BJ (cell line): ENCODE results near the gene RNU6-7. TPM values are rescaled to one million over a fixed set of nuclear protein-coding genes. Genes with fewer than 3 reads are reported as not detected.

Experiments used
- CTCF ChIA-PET: fragments of 350-600 bp; formaldehyde crosslinking; extraction: SDS; loops from one replicate; lab custom pipeline; 2021; ENCODE audit warnings: antibody characterized with exemption, inconsistent platforms; lab: Yijun Ruan, JAX
- POLR2A ChIA-PET: fragments of 300-600 bp; sonication (Branson Sonifier 250); formaldehyde crosslinking; extraction: SDS; loops from one replicate; lab custom pipeline; 2021; ENCODE audit warnings: antibody characterized with exemption; lab: Charles Lee
- DNase-seq: peaks from one replicate; pipeline ENCODE4 v3.0.0-alpha.2; 2011; ENCODE audit warnings: low read depth
- H3K27me3 ChIP-seq: 2 replicates; pipeline ENCODE4 v1.6.0; 2011; ENCODE audit warnings: low read length; ENCODE audit not compliant: control insufficient read depth, insufficient read depth
- H3K36me3 ChIP-seq: 2 replicates; pipeline ENCODE4 v1.5.1; 2011; ENCODE audit warnings: low read length; ENCODE audit not compliant: control insufficient read depth, insufficient read depth
- H3K4me3 ChIP-seq: 2 replicates; pipeline ENCODE4 v1.5.1; 2011; ENCODE audit warnings: low read depth, mild to moderate bottlenecking, control low read depth, low read length
- CTCF ChIP-seq: IDR thresholded peaks from 2 replicates; pipeline ENCODE4 v1.5.1; 2011; ENCODE audit warnings: low read depth, mild to moderate bottlenecking, control low read depth, inconsistent platforms, low read length, moderate library complexity; ENCODE audit not compliant: insufficient read depth
- polyA plus RNA-seq: library from polyadenylated mRNA; depleted of rRNA; stranded (reverse); fragments of >200 nt; gene quantifications from 2 replicates; pipeline ENCODE4 v1.2.3, GENCODE V29; 2011

Gene RNU6-7
- polyA plus RNA-seq, 1 experiment, result not detected

GRCh38 chr14:32171469-32171868 lies 30.4 kb upstream of the RNU6-7 start:
- ChIA-PET POLR2A (no interaction called here), CTCF (interaction anchor here (0.6 kb wide), 1 partner anchor 439 kb away, joined by 3 read pairs; no protein-coding TSS in a partner anchor)
- TF ChIP-seq CTCF, result no peak
- no peak for DNase-seq
- Histone ChIP-seq H3K27me3 (no peaks in the 10 kb centered on the region), H3K36me3 (no peaks in the 10 kb centered on the region), H3K4me3 (no peak overlapping the region)

- ChIA-PET CTCF (interaction anchor here (0.9 to 1.2 kb wide), 4 partner anchors 9 to 56 kb away, joined by 3 to 5 read pairs (median 3); no protein-coding TSS in a partner anchor), POLR2A (no interaction called here)
- TF ChIP-seq CTCF, result no peak
- no peak for DNase-seq
- Histone ChIP-seq H3K36me3 (no peaks in the 10 kb centered on the region), H3K27me3 (no peaks in the 10 kb centered on the region), H3K4me3 (no peak overlapping the region)
Measured at GRCh38 chr14:32183151-32184058, 18.4 kb upstream of the RNU6-7 start.

- ChIA-PET POLR2A (no interaction called here), CTCF (no interaction called here)
- Histone ChIP-seq H3K27me3 (no peaks in the 10 kb centered on the region), H3K36me3 (no peaks in the 10 kb centered on the region), H3K4me3 (no peak overlapping the region)
- DNase-seq, result no peak
- no peak for TF ChIP-seq CTCF
Measured at GRCh38 chr14:32185097-32185496, 16.7 kb upstream of the RNU6-7 start.

- no peak for TF ChIP-seq CTCF
- no peak overlapping the region for H3K4me3 ChIP-seq
- POLR2A ChIA-PET, result no interaction called here
- DNase-seq, result no peak
- CTCF ChIA-PET, result interaction anchor here (0.8 to 0.9 kb wide), 2 partner anchors 26 to 113 kb away, joined by 3 to 4 read pairs; no protein-coding TSS in a partner anchor
- H3K27me3 ChIP-seq, result no peaks in the 10 kb centered on the region
- H3K36me3 ChIP-seq, result no peaks in the 10 kb centered on the region
Measured at GRCh38 chr14:32186248-32186647, 15.6 kb upstream of the RNU6-7 start.

DNA sequence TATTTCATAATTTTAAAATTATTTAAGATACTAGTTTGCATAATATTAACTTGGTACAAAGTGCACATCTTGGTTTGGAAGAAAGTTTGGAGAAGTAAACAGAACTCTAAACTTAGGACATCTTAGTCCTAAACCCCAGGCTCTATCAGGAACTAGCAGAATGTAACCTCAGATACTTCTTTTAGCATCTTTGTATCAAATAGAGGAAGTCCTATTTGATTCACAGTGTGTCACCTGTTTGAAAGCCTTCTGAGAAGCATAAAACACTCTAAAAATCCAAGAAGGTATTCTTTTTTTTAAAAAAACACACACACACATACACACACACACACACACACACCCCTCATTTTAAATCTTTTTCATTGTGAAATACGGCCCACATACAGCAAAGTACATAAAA lies 12.0 kb upstream of the RNU6-7 start:
- Histone ChIP-seq H3K27me3 (peaks cover 3% of the 10 kb centered on the region), H3K36me3 (no peaks in the 10 kb centered on the region), H3K4me3 (no peak overlapping the region)
- ChIA-PET POLR2A (no interaction called here), CTCF (no interaction called here)
- no peak for DNase-seq
- TF ChIP-seq CTCF, result no peak
